ENCODE measurements around the gene MBD5.

- TF ChIP-seq CTCF (conservative IDR thresholded peaks at IDR 0.05; ENCODE audit: low read length) (no peak), EZH2phosphoT487 (IDR thresholded peaks at IDR 0.05; ENCODE audit: borderline replicate concordance, low read depth, low read length) (no peak)
Measured at GRCh38 chr2:148071351-148071750, 50.5 kb downstream of the MBD5 start.
